Measurements from ENCODE around the gene SSRP1.
"Not testable (repeated sequence)": the region's sequence is repeated elsewhere in the genome, so short reads cannot be mapped to it uniquely, and the experiment has no call there.

DNA sequence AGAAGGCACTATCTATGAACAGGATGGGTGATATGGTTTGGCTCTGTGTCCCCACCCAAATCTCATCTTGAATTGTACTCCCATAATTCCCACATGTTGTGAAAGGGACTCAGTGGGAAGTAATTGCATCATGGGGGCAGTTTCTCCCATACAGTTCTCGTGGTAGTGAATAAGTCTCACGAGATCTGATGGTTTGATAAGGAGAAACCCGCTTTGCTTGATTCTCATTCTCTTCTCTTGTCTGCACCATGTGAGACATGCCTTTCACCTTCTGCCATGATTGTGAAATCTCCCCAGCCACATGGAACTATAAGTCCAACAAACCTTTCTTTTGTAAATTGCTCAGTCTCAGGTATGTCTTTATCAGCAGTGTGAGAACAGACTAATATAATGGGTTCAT, 39.5 kb downstream of the SSRP1 start:
- TF ChIP-seq, protein P1, sequence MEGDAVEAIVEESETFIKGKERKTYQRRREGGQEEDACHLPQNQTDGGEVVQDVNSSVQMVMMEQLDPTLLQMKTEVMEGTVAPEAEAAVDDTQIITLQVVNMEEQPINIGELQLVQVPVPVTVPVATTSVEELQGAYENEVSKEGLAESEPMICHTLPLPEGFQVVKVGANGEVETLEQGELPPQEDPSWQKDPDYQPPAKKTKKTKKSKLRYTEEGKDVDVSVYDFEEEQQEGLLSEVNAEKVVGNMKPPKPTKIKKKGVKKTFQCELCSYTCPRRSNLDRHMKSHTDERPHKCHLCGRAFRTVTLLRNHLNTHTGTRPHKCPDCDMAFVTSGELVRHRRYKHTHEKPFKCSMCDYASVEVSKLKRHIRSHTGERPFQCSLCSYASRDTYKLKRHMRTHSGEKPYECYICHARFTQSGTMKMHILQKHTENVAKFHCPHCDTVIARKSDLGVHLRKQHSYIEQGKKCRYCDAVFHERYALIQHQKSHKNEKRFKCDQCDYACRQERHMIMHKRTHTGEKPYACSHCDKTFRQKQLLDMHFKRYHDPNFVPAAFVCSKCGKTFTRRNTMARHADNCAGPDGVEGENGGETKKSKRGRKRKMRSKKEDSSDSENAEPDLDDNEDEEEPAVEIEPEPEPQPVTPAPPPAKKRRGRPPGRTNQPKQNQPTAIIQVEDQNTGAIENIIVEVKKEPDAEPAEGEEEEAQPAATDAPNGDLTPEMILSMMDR (IDR thresholded peaks at IDR 0.05; ENCODE audit: borderline replicate concordance, extremely low read depth, low read length, poor library complexity, severe bottlenecking): not testable (repeated sequence)
- TF ChIP-seq EZH2 (IDR thresholded peaks at IDR 0.05; ENCODE audit: borderline replicate concordance, low read depth, low read length, severe bottlenecking): not testable (repeated sequence)
